GM23338 (cell line): ENCODE data around the gene LAX1.

Experiments used
- CREB1 ChIP-seq: fragments of 250-450 bp; sonication (Bioruptor Pico); IDR thresholded peaks from 2 replicates; pipeline ENCODE4 v1.5.0; 2020; ENCODE audit warnings: low read depth, mild to moderate bottlenecking, moderate library complexity
- EZH2 ChIP-seq: fragments of 200-600 bp; sonication (generic); IDR thresholded peaks from one replicate; pipeline ENCODE4 v1.8.0; 2017; ENCODE audit warnings: antibody characterized with exemption, mild to moderate bottlenecking, low read depth; ENCODE audit not compliant: unreplicated experiment
- EZH2phosphoT487 ChIP-seq: fragments of 200-600 bp; sonication (generic); IDR thresholded peaks from one replicate; pipeline ENCODE4 v1.8.1; 2018; ENCODE audit warnings: antibody characterized with exemption; ENCODE audit not compliant: unreplicated experiment
- JUNB ChIP-seq: IDR thresholded peaks from one replicate; pipeline ENCODE4 v1.6.1; 2016; ENCODE audit warnings: antibody characterized with exemption; ENCODE audit not compliant: unreplicated experiment
- POLR2AphosphoS5 ChIP-seq: IDR thresholded peaks from 2 replicates; pipeline ENCODE4 v1.6.1; 2016; ENCODE audit warnings: antibody characterized with exemption, low read depth
- STAT1 ChIP-seq: IDR thresholded peaks from one replicate; pipeline ENCODE4 v1.6.1; 2016; ENCODE audit warnings: antibody characterized with exemption; ENCODE audit not compliant: unreplicated experiment
- ZNF114 ChIP-seq: fragments of 250-450 bp; sonication (Bioruptor Pico); IDR thresholded peaks from 2 replicates; pipeline ENCODE4 v1.5.0; 2020; ENCODE audit warnings: mild to moderate bottlenecking, moderate library complexity
- ZNF331 ChIP-seq: fragments of 250-450 bp; sonication (Bioruptor Pico); IDR thresholded peaks from 2 replicates; pipeline ENCODE4 v1.5.0; 2020; ENCODE audit warnings: low read depth, mild to moderate bottlenecking, moderate library complexity
- TF ChIP-seq, protein P1 (sequence below), 2 experiments: fragments of 200-600 bp in 1 of 2; sonication (generic) in 1 of 2; conservative IDR thresholded peaks; 2 replicates each; pipeline versions ENCODE4 v1.5.1 to v1.6.1; 2016 to 2017; ENCODE audit warnings: antibody characterized with exemption in 2 of 2, low read depth in 2 of 2, mild to moderate bottlenecking in 2 of 2, moderate library complexity in 1 of 2
- TF ChIP-seq, protein P2 (sequence below): IDR thresholded peaks from one replicate; pipeline ENCODE4 v1.6.1; 2018; ENCODE audit warnings: antibody characterized with exemption; ENCODE audit not compliant: unreplicated experiment

DNA sequence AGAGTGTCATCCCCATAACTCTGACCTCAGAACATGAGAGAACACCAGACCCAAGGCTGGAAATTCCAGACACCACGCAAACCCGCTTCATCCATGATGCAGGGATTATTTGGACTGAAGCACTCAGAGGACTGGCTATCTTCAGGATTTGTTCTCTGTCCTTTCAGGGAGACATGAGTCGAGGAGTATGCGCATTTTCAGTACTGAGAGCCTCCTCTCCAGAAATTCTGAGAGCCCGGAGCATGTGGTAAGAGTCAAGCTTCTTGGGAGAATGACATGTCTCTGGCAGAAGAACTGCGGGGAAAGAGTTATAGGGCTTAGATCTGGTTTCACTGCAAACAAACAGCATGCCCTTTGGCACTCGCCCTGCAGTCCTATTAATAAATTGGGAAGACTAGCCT, 6.9 kb downstream of the LAX1 start:
- no peak for TF ChIP-seq POLR2AphosphoS5
- no peak for TF ChIP-seq CREB1 (CRISPR knock-in tag)
- TF ChIP-seq, protein P1, sequence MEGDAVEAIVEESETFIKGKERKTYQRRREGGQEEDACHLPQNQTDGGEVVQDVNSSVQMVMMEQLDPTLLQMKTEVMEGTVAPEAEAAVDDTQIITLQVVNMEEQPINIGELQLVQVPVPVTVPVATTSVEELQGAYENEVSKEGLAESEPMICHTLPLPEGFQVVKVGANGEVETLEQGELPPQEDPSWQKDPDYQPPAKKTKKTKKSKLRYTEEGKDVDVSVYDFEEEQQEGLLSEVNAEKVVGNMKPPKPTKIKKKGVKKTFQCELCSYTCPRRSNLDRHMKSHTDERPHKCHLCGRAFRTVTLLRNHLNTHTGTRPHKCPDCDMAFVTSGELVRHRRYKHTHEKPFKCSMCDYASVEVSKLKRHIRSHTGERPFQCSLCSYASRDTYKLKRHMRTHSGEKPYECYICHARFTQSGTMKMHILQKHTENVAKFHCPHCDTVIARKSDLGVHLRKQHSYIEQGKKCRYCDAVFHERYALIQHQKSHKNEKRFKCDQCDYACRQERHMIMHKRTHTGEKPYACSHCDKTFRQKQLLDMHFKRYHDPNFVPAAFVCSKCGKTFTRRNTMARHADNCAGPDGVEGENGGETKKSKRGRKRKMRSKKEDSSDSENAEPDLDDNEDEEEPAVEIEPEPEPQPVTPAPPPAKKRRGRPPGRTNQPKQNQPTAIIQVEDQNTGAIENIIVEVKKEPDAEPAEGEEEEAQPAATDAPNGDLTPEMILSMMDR (conservative IDR thresholded peaks at IDR 0.05; ENCODE audit: low read depth in 2 of 2) = no peak
- TF ChIP-seq EZH2phosphoT487 = no peak
- TF ChIP-seq STAT1 = no peak
- TF ChIP-seq, protein P2, sequence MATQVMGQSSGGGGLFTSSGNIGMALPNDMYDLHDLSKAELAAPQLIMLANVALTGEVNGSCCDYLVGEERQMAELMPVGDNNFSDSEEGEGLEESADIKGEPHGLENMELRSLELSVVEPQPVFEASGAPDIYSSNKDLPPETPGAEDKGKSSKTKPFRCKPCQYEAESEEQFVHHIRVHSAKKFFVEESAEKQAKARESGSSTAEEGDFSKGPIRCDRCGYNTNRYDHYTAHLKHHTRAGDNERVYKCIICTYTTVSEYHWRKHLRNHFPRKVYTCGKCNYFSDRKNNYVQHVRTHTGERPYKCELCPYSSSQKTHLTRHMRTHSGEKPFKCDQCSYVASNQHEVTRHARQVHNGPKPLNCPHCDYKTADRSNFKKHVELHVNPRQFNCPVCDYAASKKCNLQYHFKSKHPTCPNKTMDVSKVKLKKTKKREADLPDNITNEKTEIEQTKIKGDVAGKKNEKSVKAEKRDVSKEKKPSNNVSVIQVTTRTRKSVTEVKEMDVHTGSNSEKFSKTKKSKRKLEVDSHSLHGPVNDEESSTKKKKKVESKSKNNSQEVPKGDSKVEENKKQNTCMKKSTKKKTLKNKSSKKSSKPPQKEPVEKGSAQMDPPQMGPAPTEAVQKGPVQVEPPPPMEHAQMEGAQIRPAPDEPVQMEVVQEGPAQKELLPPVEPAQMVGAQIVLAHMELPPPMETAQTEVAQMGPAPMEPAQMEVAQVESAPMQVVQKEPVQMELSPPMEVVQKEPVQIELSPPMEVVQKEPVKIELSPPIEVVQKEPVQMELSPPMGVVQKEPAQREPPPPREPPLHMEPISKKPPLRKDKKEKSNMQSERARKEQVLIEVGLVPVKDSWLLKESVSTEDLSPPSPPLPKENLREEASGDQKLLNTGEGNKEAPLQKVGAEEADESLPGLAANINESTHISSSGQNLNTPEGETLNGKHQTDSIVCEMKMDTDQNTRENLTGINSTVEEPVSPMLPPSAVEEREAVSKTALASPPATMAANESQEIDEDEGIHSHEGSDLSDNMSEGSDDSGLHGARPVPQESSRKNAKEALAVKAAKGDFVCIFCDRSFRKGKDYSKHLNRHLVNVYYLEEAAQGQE = no peak
- no peak for TF ChIP-seq ZNF331 (CRISPR knock-in tag)
- TF ChIP-seq EZH2 = no peak
- no peak for TF ChIP-seq JUNB
- TF ChIP-seq ZNF114 (CRISPR knock-in tag) = no peak
